ENCODE measurements around the gene MYO3B.

The MYO3B gene

DNA sequence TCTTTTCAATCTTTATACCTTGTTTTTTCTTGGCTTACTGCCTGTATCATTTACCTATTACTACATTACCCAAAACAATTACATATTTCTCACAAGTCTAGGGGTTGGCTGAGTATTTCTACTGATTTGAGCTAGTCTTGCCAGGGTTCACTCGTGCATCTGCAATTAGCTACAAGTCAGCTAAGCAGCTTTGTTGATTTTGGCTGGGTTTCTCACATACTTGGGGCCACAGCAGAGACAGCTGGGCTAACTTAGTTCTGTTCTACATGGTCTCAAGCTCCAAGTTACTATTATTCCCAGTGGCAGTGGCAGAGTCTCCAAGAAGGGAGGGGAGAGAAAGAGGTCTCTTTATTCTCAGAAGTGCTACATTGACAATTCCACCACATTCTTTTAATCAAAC is 482.5 kb downstream of the MYO3B start:
- no peak for TF ChIP-seq POLR2AphosphoS5 (IDR thresholded peaks at IDR 0.05; ENCODE audit: low read depth, low read length)
- TF ChIP-seq, protein P1, sequence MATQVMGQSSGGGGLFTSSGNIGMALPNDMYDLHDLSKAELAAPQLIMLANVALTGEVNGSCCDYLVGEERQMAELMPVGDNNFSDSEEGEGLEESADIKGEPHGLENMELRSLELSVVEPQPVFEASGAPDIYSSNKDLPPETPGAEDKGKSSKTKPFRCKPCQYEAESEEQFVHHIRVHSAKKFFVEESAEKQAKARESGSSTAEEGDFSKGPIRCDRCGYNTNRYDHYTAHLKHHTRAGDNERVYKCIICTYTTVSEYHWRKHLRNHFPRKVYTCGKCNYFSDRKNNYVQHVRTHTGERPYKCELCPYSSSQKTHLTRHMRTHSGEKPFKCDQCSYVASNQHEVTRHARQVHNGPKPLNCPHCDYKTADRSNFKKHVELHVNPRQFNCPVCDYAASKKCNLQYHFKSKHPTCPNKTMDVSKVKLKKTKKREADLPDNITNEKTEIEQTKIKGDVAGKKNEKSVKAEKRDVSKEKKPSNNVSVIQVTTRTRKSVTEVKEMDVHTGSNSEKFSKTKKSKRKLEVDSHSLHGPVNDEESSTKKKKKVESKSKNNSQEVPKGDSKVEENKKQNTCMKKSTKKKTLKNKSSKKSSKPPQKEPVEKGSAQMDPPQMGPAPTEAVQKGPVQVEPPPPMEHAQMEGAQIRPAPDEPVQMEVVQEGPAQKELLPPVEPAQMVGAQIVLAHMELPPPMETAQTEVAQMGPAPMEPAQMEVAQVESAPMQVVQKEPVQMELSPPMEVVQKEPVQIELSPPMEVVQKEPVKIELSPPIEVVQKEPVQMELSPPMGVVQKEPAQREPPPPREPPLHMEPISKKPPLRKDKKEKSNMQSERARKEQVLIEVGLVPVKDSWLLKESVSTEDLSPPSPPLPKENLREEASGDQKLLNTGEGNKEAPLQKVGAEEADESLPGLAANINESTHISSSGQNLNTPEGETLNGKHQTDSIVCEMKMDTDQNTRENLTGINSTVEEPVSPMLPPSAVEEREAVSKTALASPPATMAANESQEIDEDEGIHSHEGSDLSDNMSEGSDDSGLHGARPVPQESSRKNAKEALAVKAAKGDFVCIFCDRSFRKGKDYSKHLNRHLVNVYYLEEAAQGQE (IDR thresholded peaks at IDR 0.05; ENCODE audit: insufficient read depth in 1 of 2, low read depth in 2 of 2, low read length in 2 of 2), result no peak
- TF ChIP-seq FOXP2 (optimal IDR thresholded peaks at IDR 0.05; ENCODE audit: borderline replicate concordance, extremely low read depth, extremely low read length, insufficient read depth), result no peak
- TF ChIP-seq TAF1 (IDR thresholded peaks at IDR 0.05; ENCODE audit: borderline replicate concordance, insufficient read depth, low read length), result no peak
- no peak for TF ChIP-seq SIN3A (IDR thresholded peaks at IDR 0.05; ENCODE audit: borderline replicate concordance, insufficient read depth, low read length)

DNA sequence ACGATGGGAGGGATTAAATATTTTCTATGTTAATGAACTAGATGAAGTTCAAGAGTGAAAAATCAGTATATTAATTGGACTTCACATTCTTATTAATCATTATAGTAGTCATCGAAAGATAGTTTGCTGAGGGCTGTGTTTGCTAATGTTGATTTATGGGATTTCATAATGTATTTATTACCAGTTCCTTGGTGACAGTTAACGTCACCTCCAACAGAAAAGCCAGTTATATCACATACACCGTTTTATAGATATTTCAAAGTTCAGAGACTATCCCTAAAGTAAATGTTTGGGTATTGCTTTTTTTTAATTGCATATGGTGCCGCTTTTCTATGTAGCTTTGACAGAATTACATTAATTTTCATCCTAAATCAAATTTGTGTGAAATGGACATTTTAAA is 487.8 kb downstream of the MYO3B start:
- TF ChIP-seq TAF1 (IDR thresholded peaks at IDR 0.05; ENCODE audit: borderline replicate concordance, insufficient read depth, low read length), result no peak
- TF ChIP-seq, protein P1 (IDR thresholded peaks at IDR 0.05; ENCODE audit: insufficient read depth in 1 of 2, low read depth in 2 of 2, low read length in 2 of 2), result no peak
- TF ChIP-seq POLR2AphosphoS5 (IDR thresholded peaks at IDR 0.05; ENCODE audit: low read depth, low read length), result no peak
- TF ChIP-seq FOXP2 (optimal IDR thresholded peaks at IDR 0.05; ENCODE audit: borderline replicate concordance, extremely low read depth, extremely low read length, insufficient read depth), result no peak
- TF ChIP-seq SIN3A (IDR thresholded peaks at IDR 0.05; ENCODE audit: borderline replicate concordance, insufficient read depth, low read length), result no peak

DNA sequence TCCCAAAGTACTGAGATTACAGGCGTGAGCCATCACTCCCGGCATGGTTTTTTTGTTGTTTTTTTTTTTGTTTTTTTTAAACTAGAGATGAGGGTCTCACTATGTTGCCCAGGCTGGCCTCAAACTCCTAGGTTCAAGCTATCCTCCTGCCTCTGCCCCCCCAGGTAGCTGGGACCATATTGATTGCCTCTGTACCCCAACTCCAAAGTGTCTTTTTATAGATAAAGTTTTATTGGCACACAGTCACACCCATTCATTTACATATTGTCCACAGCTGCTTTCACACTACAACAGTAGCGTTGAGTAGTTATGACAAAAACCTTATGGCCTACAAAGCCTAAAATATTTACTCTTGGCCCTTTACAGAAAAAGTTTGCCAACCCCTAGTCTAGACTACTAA is 492.0 kb downstream of the MYO3B start:
- TF ChIP-seq FOXP2 (optimal IDR thresholded peaks at IDR 0.05; ENCODE audit: borderline replicate concordance, extremely low read depth, extremely low read length, insufficient read depth), result no peak
- TF ChIP-seq POLR2AphosphoS5 (IDR thresholded peaks at IDR 0.05; ENCODE audit: low read depth, low read length), result no peak
- TF ChIP-seq, protein P1 (IDR thresholded peaks at IDR 0.05; ENCODE audit: insufficient read depth in 1 of 2, low read depth in 2 of 2, low read length in 2 of 2), result no peak

DNA sequence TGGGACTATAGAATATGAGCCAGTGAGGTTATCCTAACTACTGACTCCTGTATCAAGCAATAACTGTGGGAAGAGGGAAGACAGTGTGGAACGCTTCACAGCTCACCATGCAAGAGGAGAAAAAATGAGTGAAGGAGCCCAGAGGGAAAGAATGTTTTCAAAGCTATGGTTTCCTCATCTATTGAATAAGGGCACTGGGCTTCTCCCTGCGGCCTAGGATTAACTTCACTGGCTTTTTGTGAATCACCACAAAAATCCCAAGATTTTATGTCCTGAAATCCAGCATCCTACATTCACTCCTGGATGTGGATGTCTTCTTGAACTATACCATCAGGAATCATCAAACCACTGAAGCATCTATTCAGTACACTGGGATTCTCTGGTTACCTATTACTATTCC is 492.7 kb downstream of the MYO3B start:
- TF ChIP-seq FOXP2 (optimal IDR thresholded peaks at IDR 0.05; ENCODE audit: borderline replicate concordance, extremely low read depth, extremely low read length, insufficient read depth) (no peak), TAF1 (IDR thresholded peaks at IDR 0.05; ENCODE audit: borderline replicate concordance, insufficient read depth, low read length) (no peak), POLR2AphosphoS5 (IDR thresholded peaks at IDR 0.05; ENCODE audit: low read depth, low read length) (no peak), SIN3A (IDR thresholded peaks at IDR 0.05; ENCODE audit: borderline replicate concordance, insufficient read depth, low read length) (no peak)
- TF ChIP-seq, protein P1 (IDR thresholded peaks at IDR 0.05; ENCODE audit: insufficient read depth in 1 of 2, low read depth in 2 of 2, low read length in 2 of 2), result no peak

DNA sequence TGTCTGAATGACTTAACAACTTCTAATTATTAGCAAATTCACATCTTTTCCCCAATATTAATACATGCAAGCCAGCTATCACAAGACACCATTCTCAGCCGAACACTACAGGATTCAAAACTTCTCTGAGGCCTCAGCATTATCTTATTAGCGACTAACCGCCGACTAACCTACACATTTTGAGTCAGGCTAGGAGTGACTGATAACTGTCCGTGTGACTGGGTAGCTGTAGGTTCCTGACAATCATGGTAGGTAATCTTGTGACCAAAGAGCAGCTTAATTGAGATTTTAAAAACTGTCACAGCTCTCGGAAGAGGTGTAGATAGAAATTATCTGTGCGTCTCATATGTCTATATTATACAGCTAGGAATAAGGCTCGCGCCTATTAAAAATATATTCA is 493.1 kb downstream of the MYO3B start:
- TF ChIP-seq, protein P1 (IDR thresholded peaks at IDR 0.05; ENCODE audit: insufficient read depth in 1 of 2, low read depth in 2 of 2, low read length in 2 of 2), result no peak
- TF ChIP-seq TAF1 (IDR thresholded peaks at IDR 0.05; ENCODE audit: borderline replicate concordance, insufficient read depth, low read length) (no peak), POLR2AphosphoS5 (IDR thresholded peaks at IDR 0.05; ENCODE audit: low read depth, low read length) (no peak), SIN3A (IDR thresholded peaks at IDR 0.05; ENCODE audit: borderline replicate concordance, insufficient read depth, low read length) (no peak)
